Astrocyte of the cerebellum (primary cell): ENCODE measurements around the gene CLCF1.
A peak's percentile ranks its signal among the peaks of the same experiment; 100 is the strongest.

Experiments
- DNase-seq: peaks from one replicate; pipeline ENCODE4 v3.0.0-alpha.2; 2011; ENCODE audit warnings: low read depth
- H3K4me3 ChIP-seq: 2 replicates; pipeline ENCODE4 v1.5.1; 2011; ENCODE audit warnings: mild to moderate bottlenecking, low read depth, low read length, moderate library complexity
- CTCF ChIP-seq: IDR thresholded peaks from 2 replicates; pipeline ENCODE4 v1.5.1; 2012; ENCODE audit warnings: low read length, low read depth, moderate library complexity, mild to moderate bottlenecking; ENCODE audit errors: missing control alignments
- in situ Hi-C: cut with HindIII; loops from 2 replicates; pipeline ENCODE4 v1.10.0; 2017; ENCODE audit warnings: low sequenced_read_pairs

The CLCF1 gene

GRCh38 chr11:67393437-67393836 lies 20.0 kb upstream of the CLCF1 start:
- in situ Hi-C loops: no loop called here
- no peak for TF ChIP-seq CTCF
- H3K4me3 ChIP-seq: no peak overlapping the region
- DNase-seq: no peak

- H3K4me3 ChIP-seq: peak overlapping the region; percentile 90
- no peak for DNase-seq
- in situ Hi-C loops: no loop called here
- no peak for TF ChIP-seq CTCF
Observed at GRCh38 chr11:67392183-67392715, 18.9 kb upstream of the CLCF1 start.

GRCh38 chr11:67391304-67392182 lies 18.1 kb upstream of the CLCF1 start, which contains the start of gene RAD9A:
TSS of gene RAD9A (plus strand) at chr11:67391986. CDS start at chr11:67392045, 59 bp downstream.
- H3K4me3 ChIP-seq: peak within 1 kb of the TSS; percentile 90
- in situ Hi-C loops: no loop called here
- no peak for TF ChIP-seq CTCF
- peak; percentile 79 for DNase-seq

- TF ChIP-seq CTCF: no peak
- peak overlapping the region; percentile 90 for H3K4me3 ChIP-seq
- DNase-seq: no peak
- in situ Hi-C loops: no loop called here
Observed at GRCh38 chr11:67390947-67391303, 17.5 kb upstream of the CLCF1 start.

- in situ Hi-C loops: loop anchor here (5.0 kb wide), 1 partner anchor 42 kb away; no protein-coding TSS in a partner anchor
- no peak for DNase-seq
- no peak overlapping the region for H3K4me3 ChIP-seq
- peak; percentile 74 for TF ChIP-seq CTCF
Observed at GRCh38 chr11:67389477-67389876, 16.1 kb upstream of the CLCF1 start.

GRCh38 chr11:67387518-67387917 lies 14.1 kb upstream of the CLCF1 start:
- in situ Hi-C loops: loop anchor here (5.0 kb wide), 1 partner anchor 40 kb away; no protein-coding TSS in a partner anchor
- no peak overlapping the region for H3K4me3 ChIP-seq
- TF ChIP-seq CTCF: no peak
- DNase-seq: no peak
